Fibroblast of the aortic adventitia (primary cell): ENCODE results near the gene ADARB2. TPM values are rescaled to one million over a fixed set of nuclear protein-coding genes. Genes with fewer than 3 reads are reported as not detected.

ENCODE experiments used
- DNase-seq: peaks from one replicate; pipeline ENCODE4 v3.0.0-alpha.2; 2010; ENCODE audit warnings: low read depth
- H3K4me3 ChIP-seq: 2 replicates; pipeline ENCODE4 v1.5.1; 2011; ENCODE audit warnings: low read depth, mild to moderate bottlenecking, control low read depth, low read length, moderate library complexity
- CTCF ChIP-seq: IDR thresholded peaks from 2 replicates; pipeline ENCODE4 v1.5.1; 2011; ENCODE audit warnings: mild to moderate bottlenecking, low read length, control low read depth, inconsistent platforms; ENCODE audit not compliant: insufficient read depth
- total RNA-seq: library from RNA; depleted of rRNA; stranded (reverse); fragments of >200 nt; gene quantifications from 2 replicates; pipeline ENCODE4 v1.2.3, GENCODE V29; 2012; ENCODE audit warnings: low replicate concordance

Gene ADARB2
- total RNA-seq, 1 donor: not detected

GRCh38 chr10:1232164-1232911 lies 505.0 kb downstream of the ADARB2 start:
- no peak for TF ChIP-seq CTCF
- no peak for DNase-seq
- no peak overlapping the region for H3K4me3 ChIP-seq

- H3K4me3 ChIP-seq: no peak overlapping the region
- TF ChIP-seq CTCF: no peak
- DNase-seq: no peak
Measured at GRCh38 chr10:1230592-1231275, 506.6 kb downstream of the ADARB2 start.

- no peak for DNase-seq
- no peak for TF ChIP-seq CTCF
Measured at GRCh38 chr10:1230138-1230537, 507.2 kb downstream of the ADARB2 start.

GRCh38 chr10:1229574-1229973 lies 507.8 kb downstream of the ADARB2 start:
- no peak for DNase-seq
- no peak overlapping the region for H3K4me3 ChIP-seq
- no peak for TF ChIP-seq CTCF

More at GRCh38 chr10:1230138-1230537, 507.2 kb downstream of the ADARB2 start:
- no peak overlapping the region for H3K4me3 ChIP-seq

GRCh38 chr10:1229116-1229515 lies 508.2 kb downstream of the ADARB2 start:
- no peak for TF ChIP-seq CTCF
- DNase-seq: no peak
- H3K4me3 ChIP-seq: no peak overlapping the region

- H3K4me3 ChIP-seq: no peak overlapping the region
- no peak for DNase-seq
- no peak for TF ChIP-seq CTCF
Measured at GRCh38 chr10:1228467-1228975, 508.8 kb downstream of the ADARB2 start.
